DND-41 (cell line): ENCODE measurements around the gene BRD9.

Experiments used
- ATAC-seq: fragments of 200-7000 bp; cut with Tn5 transposase; 3 replicates; pipeline ENCODE4 v1.9.1; 2021; ENCODE audit warnings: low read depth; ENCODE audit not compliant: insufficient read depth
- DNase-seq: peaks from one replicate; pipeline ENCODE4 v3.0.0-alpha.2; 2020
- H2AFZ ChIP-seq: 2 replicates; pipeline ENCODE4 v1.6.0; 2012; ENCODE audit warnings: low read depth, low read length
- H3K27ac ChIP-seq: 2 replicates; pipeline ENCODE4 v1.5.1; 2012; ENCODE audit warnings: low read length, inconsistent platforms
- H3K27me3 ChIP-seq: fragments of 200-600 bp; sonication (generic); 2 replicates; pipeline ENCODE4 v1.6.0; 2012; ENCODE audit warnings: low read length, mild to moderate bottlenecking, inconsistent platforms; ENCODE audit not compliant: insufficient read depth, poor library complexity
- H3K36me3 ChIP-seq: 2 replicates; pipeline ENCODE4 v1.5.1; 2012; ENCODE audit warnings: low read length, inconsistent platforms; ENCODE audit not compliant: insufficient read depth
- H3K4me1 ChIP-seq: 2 replicates; pipeline ENCODE4 v1.5.1; 2012; ENCODE audit warnings: mild to moderate bottlenecking, low read length; ENCODE audit not compliant: insufficient read depth
- H3K4me2 ChIP-seq: 2 replicates; pipeline ENCODE4 v1.6.0; 2012; ENCODE audit warnings: mild to moderate bottlenecking, moderate library complexity, low read length, inconsistent platforms; ENCODE audit not compliant: insufficient read depth
- H3K4me3 ChIP-seq, 2 experiments: fragments of 200-600 bp in 1 of 2; shearing (Covaris generic) in 1 of 2; 2 replicates each; pipeline ENCODE4 v1.5.1; 2012 to 2016; ENCODE audit warnings: inconsistent platforms in 2 of 2, low read length in 2 of 2, mild to moderate bottlenecking in 2 of 2, low read depth in 1 of 2, moderate library complexity in 1 of 2
- H3K79me2 ChIP-seq: 2 replicates; pipeline ENCODE4 v1.6.0; 2012; ENCODE audit warnings: low read length, inconsistent platforms; ENCODE audit not compliant: insufficient read depth
- H3K9ac ChIP-seq: 2 replicates; pipeline ENCODE4 v1.6.0; 2012; ENCODE audit warnings: low read depth, mild to moderate bottlenecking, inconsistent platforms, low read length, moderate library complexity
- H3K9me3 ChIP-seq: 2 replicates; pipeline ENCODE4 v1.5.1; 2012; ENCODE audit warnings: low read length, moderate library complexity, mild to moderate bottlenecking, inconsistent platforms; ENCODE audit not compliant: insufficient read depth, severe bottlenecking
- H4K20me1 ChIP-seq: 2 replicates; pipeline ENCODE4 v1.6.0; 2012; ENCODE audit warnings: low read length; ENCODE audit not compliant: insufficient read depth
- CTCF ChIP-seq: IDR thresholded peaks from 2 replicates; pipeline ENCODE4 v1.5.1; 2012; ENCODE audit warnings: borderline replicate concordance, low read length, moderate library complexity, mild to moderate bottlenecking; ENCODE audit not compliant: poor library complexity, severe bottlenecking; ENCODE audit errors: extremely low read depth
- EZH2 ChIP-seq: IDR thresholded peaks from 3 replicates; pipeline ENCODE4 v1.6.1; 2012; ENCODE audit warnings: borderline replicate concordance, low read depth, mild to moderate bottlenecking, moderate library complexity, low read length, inconsistent platforms; ENCODE audit not compliant: severe bottlenecking

Gene BRD9

DNA sequence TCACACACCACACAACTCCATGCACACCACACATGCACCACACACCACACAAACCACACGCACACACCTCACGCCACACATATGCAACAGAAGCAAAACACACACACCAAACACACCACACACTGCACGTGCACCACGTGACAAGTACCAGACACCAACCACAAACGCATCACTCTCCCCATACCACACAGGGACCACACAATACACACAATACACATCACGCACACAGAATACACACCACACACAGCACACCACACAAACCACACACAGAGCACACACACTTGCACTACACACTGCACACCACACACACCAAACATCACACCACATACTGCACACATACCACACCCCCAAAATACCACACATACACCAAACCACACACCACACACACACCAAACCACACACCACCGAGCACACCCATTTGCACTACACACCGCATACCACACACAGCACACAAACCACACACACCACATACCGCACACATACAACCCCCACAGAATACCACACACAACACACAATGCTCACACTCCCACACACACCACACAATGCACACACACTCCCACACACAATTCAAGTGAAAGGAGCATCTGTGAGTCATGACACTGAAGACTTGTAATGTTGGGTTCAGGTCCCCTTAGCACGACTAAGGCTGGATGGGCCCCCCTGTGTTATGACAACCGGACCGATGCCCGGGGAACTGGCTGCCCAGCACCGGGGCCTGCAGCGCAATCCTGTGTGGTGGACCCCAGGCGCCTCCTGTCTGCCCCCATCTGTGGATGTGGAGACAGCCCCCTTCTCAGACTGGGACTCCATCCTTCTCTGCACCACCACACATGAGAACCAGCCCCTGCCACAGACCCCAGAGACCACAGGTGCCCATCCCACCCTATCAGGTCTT is 35.8 kb downstream of the BRD9 start:
- TF ChIP-seq CTCF: no peak
- no peak for TF ChIP-seq EZH2
- no peaks in the 10 kb centered on the region for H3K79me2 ChIP-seq
- peaks cover 39% of the 10 kb centered on the region for H4K20me1 ChIP-seq
- no peak overlapping the region for H3K27ac ChIP-seq
- DNase-seq: no peak
- no peaks in the 10 kb centered on the region for H3K4me1 ChIP-seq
- no peaks in the 10 kb centered on the region for H3K27me3 ChIP-seq
- no peak overlapping the region for H3K4me3 ChIP-seq
- no peaks in the 10 kb centered on the region for H3K9me3 ChIP-seq
- ATAC-seq: peak; percentile 11; the same call in 1 of the 3 replicates
- H3K4me2 ChIP-seq: no peak overlapping the region
- H3K9ac ChIP-seq: no peak overlapping the region
- H2AFZ ChIP-seq: no peak overlapping the region
- H3K36me3 ChIP-seq: peaks cover 3% of the 10 kb centered on the region; the same call in 1 of the 2 replicates

DNA sequence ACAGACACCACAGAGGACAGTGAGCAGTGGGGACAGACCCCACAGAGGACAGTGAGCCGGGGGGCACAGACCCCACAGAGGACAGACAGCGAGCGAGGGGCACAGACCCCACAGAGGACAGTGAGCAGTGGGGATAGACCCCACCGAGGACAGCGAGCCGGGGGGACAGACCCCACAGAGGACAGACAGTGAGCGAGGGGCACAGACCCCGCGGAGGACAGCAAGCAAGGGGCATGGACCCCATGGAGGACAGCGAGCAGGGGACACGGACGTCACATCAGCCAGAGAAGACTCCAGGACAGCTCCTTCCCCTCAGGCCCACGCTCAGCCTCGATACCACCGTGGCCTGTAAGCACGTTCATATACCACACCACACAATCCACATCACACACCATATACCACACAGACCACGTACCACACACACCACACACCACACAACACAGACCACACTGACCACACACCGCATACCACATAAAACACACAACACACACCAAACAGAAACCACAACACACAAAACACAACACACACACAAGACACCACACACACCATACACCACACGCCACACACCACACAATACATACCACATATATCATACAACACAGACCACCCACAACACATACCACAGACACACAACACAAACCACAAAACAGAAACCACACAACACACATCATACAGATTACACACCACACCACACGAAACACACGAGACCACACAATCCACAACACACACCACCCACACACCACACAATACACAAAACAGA is 36.6 kb downstream of the BRD9 start:
- Histone ChIP-seq H3K4me1 (no peaks in the 10 kb centered on the region), H3K4me3 (no peak overlapping the region), H4K20me1 (peaks cover 33% of the 10 kb centered on the region), H3K36me3 (no peaks in the 10 kb centered on the region; the same call in 1 of the 2 replicates), H3K9me3 (no peaks in the 10 kb centered on the region), H3K4me2 (no peak overlapping the region), H3K27me3 (no peaks in the 10 kb centered on the region), H3K79me2 (no peaks in the 10 kb centered on the region), H3K27ac (no peak overlapping the region), H3K9ac (no peak overlapping the region), H2AFZ (no peak overlapping the region)
- DNase-seq: peak; percentile 19
- TF ChIP-seq EZH2 (no peak), CTCF (no peak)
- ATAC-seq: peak; percentile 54

DNA sequence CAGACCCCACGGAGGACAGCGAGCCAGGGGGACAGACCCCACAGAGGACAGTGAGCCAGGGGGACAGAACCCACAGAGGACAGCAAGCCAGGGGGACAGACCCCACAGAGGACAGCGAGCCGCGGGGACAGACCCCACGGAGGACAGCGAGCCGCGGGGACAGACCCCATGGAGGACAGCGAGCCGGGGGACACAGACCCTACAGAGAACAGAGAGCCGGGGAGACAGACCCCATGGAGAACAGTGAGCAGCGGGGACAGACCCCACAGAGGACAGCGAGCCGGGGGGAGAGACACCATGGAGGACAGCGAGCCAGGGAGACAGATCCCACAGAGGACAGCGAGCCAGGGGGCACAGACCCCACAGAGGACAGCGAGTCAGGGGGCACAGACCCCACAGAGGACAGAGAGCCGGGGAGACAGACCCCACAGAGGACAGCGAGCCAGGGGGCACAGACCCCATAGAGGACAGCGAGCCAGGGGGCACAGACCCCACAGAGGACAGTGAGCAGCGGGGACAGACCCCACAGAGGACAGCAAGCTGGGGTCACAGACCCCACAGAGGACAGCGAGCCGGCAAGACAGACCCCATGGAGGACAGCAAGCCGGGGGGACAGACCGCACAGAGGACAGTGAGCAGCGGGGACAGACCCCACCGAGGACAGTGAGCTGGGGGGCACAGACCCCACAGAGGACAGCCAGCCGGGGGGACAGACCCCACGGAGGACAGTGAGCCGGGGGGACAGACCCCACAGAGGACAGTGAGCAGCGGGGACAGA is 37.4 kb downstream of the BRD9 start:
- no peak overlapping the region for H3K4me2 ChIP-seq
- H3K4me1 ChIP-seq: no peaks in the 10 kb centered on the region
- H3K27ac ChIP-seq: no peak overlapping the region
- no peaks in the 10 kb centered on the region for H3K9me3 ChIP-seq
- H3K4me3 ChIP-seq: no peak overlapping the region
- H3K27me3 ChIP-seq: no peaks in the 10 kb centered on the region
- H3K9ac ChIP-seq: no peak overlapping the region
- ATAC-seq: no peak
- H4K20me1 ChIP-seq: peaks cover 32% of the 10 kb centered on the region
- no peak for TF ChIP-seq EZH2
- TF ChIP-seq CTCF: no peak
- no peak for DNase-seq
- no peaks in the 10 kb centered on the region for H3K36me3 ChIP-seq
- no peak overlapping the region for H2AFZ ChIP-seq
- H3K79me2 ChIP-seq: no peaks in the 10 kb centered on the region
